ENCODE results near the gene SERBP1. TPM values are rescaled to one million over a fixed set of nuclear protein-coding genes. Genes with fewer than 3 reads are reported as not detected.

The SERBP1 gene
- total RNA-seq, 1 donor from 2014 or later, result 265 TPM

- Mint-ChIP-seq H3K4me3 (ENCODE audit: low read depth) (no peak overlapping the region), H3K27ac (no peak overlapping the region), H3K9me3 (ENCODE audit: low read depth) (no peaks in the 10 kb centered on the region), H3K36me3 (ENCODE audit: insufficient read depth) (no peaks in the 10 kb centered on the region), H3K4me1 (ENCODE audit: low read depth) (no peaks in the 10 kb centered on the region), H3K27me3 (no peaks in the 10 kb centered on the region)
- no peak for TF ChIP-seq CTCF (IDR thresholded peaks at IDR 0.05; ENCODE audit: unreplicated experiment)
- DNase-seq (ENCODE audit: low spot score, unreplicated experiment), result no peak
These were observed 30.8 kb downstream of the SERBP1 start for GRCh38 chr1:67399199-67399993.

GRCh38 chr1:67394548-67394947 is 35.7 kb downstream of the SERBP1 start:
- DNase-seq (ENCODE audit: low spot score, unreplicated experiment), result no peak
- H3K27me3 Mint-ChIP-seq, result peaks cover 5% of the 10 kb centered on the region
- no peaks in the 10 kb centered on the region for H3K36me3 Mint-ChIP-seq (ENCODE audit: insufficient read depth)
- no peaks in the 10 kb centered on the region for H3K9me3 Mint-ChIP-seq (ENCODE audit: low read depth)
- no peak overlapping the region for H3K27ac Mint-ChIP-seq
- peaks cover 9% of the 10 kb centered on the region for H3K4me1 Mint-ChIP-seq (ENCODE audit: low read depth)
- no peak overlapping the region for H3K4me3 Mint-ChIP-seq (ENCODE audit: low read depth)
- no peak for TF ChIP-seq CTCF (IDR thresholded peaks at IDR 0.05; ENCODE audit: unreplicated experiment)

GRCh38 chr1:67393737-67394136 is 36.5 kb downstream of the SERBP1 start:
- TF ChIP-seq CTCF (IDR thresholded peaks at IDR 0.05; ENCODE audit: unreplicated experiment), result no peak
- Mint-ChIP-seq H3K4me1 (ENCODE audit: low read depth) (peaks cover 11% of the 10 kb centered on the region), H3K36me3 (ENCODE audit: insufficient read depth) (no peaks in the 10 kb centered on the region), H3K27ac (peak overlapping the region; percentile 35), H3K9me3 (ENCODE audit: low read depth) (no peaks in the 10 kb centered on the region), H3K27me3 (peaks cover 5% of the 10 kb centered on the region), H3K4me3 (ENCODE audit: low read depth) (no peak overlapping the region)
- DNase-seq (ENCODE audit: low spot score, unreplicated experiment), result no peak

- Mint-ChIP-seq H3K27me3 (peaks cover 5% of the 10 kb centered on the region), H3K4me1 (ENCODE audit: low read depth) (peaks cover 11% of the 10 kb centered on the region), H3K27ac (peak overlapping the region; percentile 63), H3K4me3 (ENCODE audit: low read depth) (no peak overlapping the region), H3K36me3 (ENCODE audit: insufficient read depth) (no peaks in the 10 kb centered on the region), H3K9me3 (ENCODE audit: low read depth) (no peaks in the 10 kb centered on the region)
- TF ChIP-seq CTCF (IDR thresholded peaks at IDR 0.05; ENCODE audit: unreplicated experiment), result no peak
- no peak for DNase-seq (ENCODE audit: low spot score, unreplicated experiment)
These were observed 37.0 kb downstream of the SERBP1 start for GRCh38 chr1:67393240-67393639.

- peaks cover 6% of the 10 kb centered on the region for H3K9me3 Mint-ChIP-seq (ENCODE audit: low read depth)
- DNase-seq (ENCODE audit: low spot score, unreplicated experiment), result no peak
- no peak overlapping the region for H3K27ac Mint-ChIP-seq
- H3K4me3 Mint-ChIP-seq (ENCODE audit: low read depth), result no peak overlapping the region
- TF ChIP-seq CTCF (IDR thresholded peaks at IDR 0.05; ENCODE audit: unreplicated experiment), result no peak
- H3K4me1 Mint-ChIP-seq (ENCODE audit: low read depth), result peaks cover 11% of the 10 kb centered on the region
- H3K27me3 Mint-ChIP-seq, result peaks cover 5% of the 10 kb centered on the region
- peaks cover 2% of the 10 kb centered on the region for H3K36me3 Mint-ChIP-seq (ENCODE audit: insufficient read depth)
These were observed 39.9 kb downstream of the SERBP1 start for GRCh38 chr1:67390041-67390887.

Measured in progenitor cell of endocrine pancreas (in vitro differentiated cells).